A204.1 (cell line): ENCODE results near the gene DDAH1.

ENCODE experiments used
- FAIRE-seq: peaks from 2 replicates; lab custom pipeline; 2012; peaks lifted over from hg19 to GRCh38; lab: Jason Lieb, UNC

The DDAH1 gene

GRCh38 chr1:85325920-85326319 is 139.0 kb downstream of the DDAH1 start:
- no peak for FAIRE-seq

- FAIRE-seq, result no peak
Measured at GRCh38 chr1:85323770-85324169, 141.2 kb downstream of the DDAH1 start.

GRCh38 chr1:85322655-85323054 is 142.3 kb downstream of the DDAH1 start:
- FAIRE-seq, result no peak

GRCh38 chr1:85321237-85321964 is 143.6 kb downstream of the DDAH1 start:
- FAIRE-seq, result no peak

- FAIRE-seq, result no peak
Measured at GRCh38 chr1:85320371-85321131, 144.4 kb downstream of the DDAH1 start.

GRCh38 chr1:85319931-85320330 is 145.0 kb downstream of the DDAH1 start:
- no peak for FAIRE-seq

- no peak for FAIRE-seq
Measured at GRCh38 chr1:85319491-85319890, 145.5 kb downstream of the DDAH1 start.

GRCh38 chr1:85318217-85318616 is 146.7 kb downstream of the DDAH1 start:
- no peak for FAIRE-seq

GRCh38 chr1:85317560-85317959 is 147.4 kb downstream of the DDAH1 start:
- FAIRE-seq, result no peak

- no peak for FAIRE-seq
Measured at GRCh38 chr1:85316321-85316720, 148.6 kb downstream of the DDAH1 start.

GRCh38 chr1:85315789-85316188 is 149.2 kb downstream of the DDAH1 start:
- no peak for FAIRE-seq

GRCh38 chr1:85314726-85315125 is 150.2 kb downstream of the DDAH1 start:
- FAIRE-seq, result no peak

- no peak for FAIRE-seq
Measured at GRCh38 chr1:85313888-85314696, 150.9 kb downstream of the DDAH1 start.

GRCh38 chr1:85311818-85312217 is 153.1 kb downstream of the DDAH1 start:
- no peak for FAIRE-seq

GRCh38 chr1:85308833-85309350 is 156.1 kb downstream of the DDAH1 start:
- FAIRE-seq, result no peak

- no peak for FAIRE-seq
Measured at GRCh38 chr1:85307987-85308832, 156.7 kb downstream of the DDAH1 start.

- FAIRE-seq, result no peak
Measured at GRCh38 chr1:85306236-85306635, 158.7 kb downstream of the DDAH1 start.

GRCh38 chr1:85303440-85304162 is 161.4 kb downstream of the DDAH1 start:
- no peak for FAIRE-seq

GRCh38 chr1:85300140-85300539 is 164.8 kb downstream of the DDAH1 start:
- FAIRE-seq, result no peak

- no peak for FAIRE-seq
Measured at GRCh38 chr1:85297855-85298629, 166.9 kb downstream of the DDAH1 start.
